Forelimb muscle (tissue), 1 donor: Measurements from ENCODE around the gene APBB2. TPM values are rescaled to one million over a fixed set of nuclear protein-coding genes. Genes with fewer than 3 reads are reported as not detected.
"Not testable (repeated sequence)": the region's sequence is repeated elsewhere in the genome, so short reads cannot be mapped to it uniquely, and the experiment has no call there.

ENCODE experiments used
- DNase-seq: peaks from one replicate; pipeline ENCODE4 v3.0.0-alpha.2; 2013; ENCODE audit warnings: low read depth
- polyA plus RNA-seq: library from polyadenylated mRNA; unstranded; fragments of 120-200 nt; gene quantifications from one replicate; pipeline ENCODE4 v1.2.1, GENCODE V29; 2013; ENCODE audit not compliant: insufficient read length

Gene APBB2
- polyA plus RNA-seq, 1 donor: 33.9 TPM

- DNase-seq: no peak
Measured at GRCh38 chr4:40827758-40828157, 386.6 kb downstream of the APBB2 start.

GRCh38 chr4:40826821-40827220, 387.5 kb downstream of the APBB2 start:
- no peak for DNase-seq

GRCh38 chr4:40825014-40825838, 389.1 kb downstream of the APBB2 start:
- no peak for DNase-seq

- no peak for DNase-seq
Measured at GRCh38 chr4:40822420-40823166, 391.7 kb downstream of the APBB2 start.

- DNase-seq: no peak
Measured at GRCh38 chr4:40820101-40820500, 394.2 kb downstream of the APBB2 start.

GRCh38 chr4:40817157-40817556, 397.2 kb downstream of the APBB2 start:
- not testable (repeated sequence) for DNase-seq

GRCh38 chr4:40812856-40813255, 401.5 kb downstream of the APBB2 start:
- DNase-seq: no peak

GRCh38 chr4:40812386-40812785, 402.0 kb downstream of the APBB2 start:
- DNase-seq: no peak

GRCh38 chr4:40811956-40812355, 402.4 kb downstream of the APBB2 start:
- DNase-seq: no peak

GRCh38 chr4:40808926-40809457, 405.4 kb downstream of the APBB2 start:
- no peak for DNase-seq

- no peak for DNase-seq
Measured at GRCh38 chr4:40804598-40804997, 409.7 kb downstream of the APBB2 start.

- no peak for DNase-seq
Measured at GRCh38 chr4:40800064-40800463, 414.3 kb downstream of the APBB2 start.

- DNase-seq: no peak
Measured at GRCh38 chr4:40789771-40790170, 424.6 kb downstream of the APBB2 start.

GRCh38 chr4:40789031-40789430, 425.3 kb downstream of the APBB2 start:
- no peak for DNase-seq

- DNase-seq: no peak
Measured at GRCh38 chr4:40788331-40788730, 426.0 kb downstream of the APBB2 start.

GRCh38 chr4:40785727-40786126, 428.6 kb downstream of the APBB2 start:
- DNase-seq: no peak

- DNase-seq: no peak
Measured at GRCh38 chr4:40782876-40783275, 431.5 kb downstream of the APBB2 start.

- DNase-seq: no peak
Measured at GRCh38 chr4:40778090-40778489, 436.3 kb downstream of the APBB2 start.

- no peak for DNase-seq
Measured at GRCh38 chr4:40769266-40769665, 445.1 kb downstream of the APBB2 start.

- DNase-seq: no peak
Measured at GRCh38 chr4:40763228-40763716, 451.1 kb downstream of the APBB2 start.
